Glomerular visceral epithelial cell (primary cell): Measurements from ENCODE around the gene GPR4.

Experiments used
- DNase-seq: peaks from one replicate; pipeline ENCODE4 v3.0.0-alpha.2; 2016; ENCODE audit errors: extremely low spot score

The GPR4 gene

GRCh38 chr19:45590300-45591003 is 11.6 kb downstream of the GPR4 start:
- no peak for DNase-seq

DNA sequence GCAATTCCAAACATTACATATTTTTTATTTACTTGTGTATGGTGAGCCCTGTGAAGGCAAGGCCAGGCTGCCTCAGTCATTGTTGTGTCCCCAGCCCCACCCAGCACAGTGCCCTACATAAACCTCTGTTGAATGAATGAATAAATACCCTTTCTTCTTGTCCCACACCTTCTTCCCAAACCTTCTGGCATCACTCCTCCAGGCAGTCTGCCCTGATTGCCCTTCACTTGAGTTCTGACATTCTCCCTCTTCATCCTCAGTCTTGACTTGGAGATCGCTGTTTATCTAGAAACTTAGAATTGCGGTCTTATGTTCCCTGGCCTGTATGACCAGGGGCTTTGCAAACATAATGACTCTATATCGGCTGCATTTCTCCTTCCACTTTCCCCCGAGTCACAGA is 12.2 kb downstream of the GPR4 start:
- no peak for DNase-seq

- DNase-seq, result no peak
These were observed 14.1 kb downstream of the GPR4 start for GRCh38 chr19:45587873-45588272.

GRCh38 chr19:45585158-45585577 is 16.8 kb downstream of the GPR4 start:
- no peak for DNase-seq

DNA sequence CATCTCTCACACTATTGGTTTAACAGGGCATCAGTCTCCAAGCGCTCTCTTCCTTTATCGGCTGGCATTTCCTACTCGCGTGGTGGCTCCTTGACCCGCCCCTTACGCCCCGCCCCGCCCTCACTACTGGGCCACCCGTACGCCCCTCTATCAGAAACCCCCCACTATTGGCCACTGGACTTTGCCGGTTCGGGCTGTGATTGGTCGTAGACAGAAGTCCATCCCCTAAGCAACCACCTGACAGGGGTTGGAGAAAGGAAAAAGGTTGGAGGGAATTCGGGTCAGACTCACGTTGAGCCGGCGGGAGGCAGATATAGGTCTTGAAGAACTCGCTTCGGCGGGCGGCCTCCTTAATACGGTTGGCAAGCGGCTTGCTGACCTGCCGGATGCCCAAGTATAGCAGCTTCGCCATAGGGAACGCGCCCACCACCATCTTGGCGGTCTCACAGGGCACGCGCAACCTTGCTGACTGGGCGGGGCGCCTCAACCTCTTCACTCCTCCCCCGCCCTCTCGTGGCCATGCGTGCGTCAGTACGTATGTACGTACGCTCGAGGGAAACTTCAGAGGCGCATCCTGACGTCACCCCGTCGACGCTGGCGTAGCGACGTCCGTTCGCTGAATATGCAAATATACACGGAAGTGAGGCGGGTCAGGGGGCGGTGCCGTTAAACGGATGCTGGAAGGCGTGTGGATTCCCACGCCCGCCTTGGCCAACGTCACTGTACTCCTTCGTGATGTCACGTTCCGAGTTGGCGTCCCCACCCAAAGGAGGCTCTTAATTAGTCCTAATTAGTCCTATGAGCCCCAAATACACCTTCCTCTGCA is 17.5 kb downstream of the GPR4 start, which contains the start of gene OPA3:
TSS of gene OPA3 (minus strand) at position 471 of the 826 bp plus-strand sequence. CDS start at position 433, 38 bp downstream.
- DNase-seq, result peak; percentile 100

GRCh38 chr19:45581576-45581975 is 20.4 kb downstream of the GPR4 start:
- no peak for DNase-seq

GRCh38 chr19:45578861-45579260 is 23.2 kb downstream of the GPR4 start:
- DNase-seq, result no peak

DNA sequence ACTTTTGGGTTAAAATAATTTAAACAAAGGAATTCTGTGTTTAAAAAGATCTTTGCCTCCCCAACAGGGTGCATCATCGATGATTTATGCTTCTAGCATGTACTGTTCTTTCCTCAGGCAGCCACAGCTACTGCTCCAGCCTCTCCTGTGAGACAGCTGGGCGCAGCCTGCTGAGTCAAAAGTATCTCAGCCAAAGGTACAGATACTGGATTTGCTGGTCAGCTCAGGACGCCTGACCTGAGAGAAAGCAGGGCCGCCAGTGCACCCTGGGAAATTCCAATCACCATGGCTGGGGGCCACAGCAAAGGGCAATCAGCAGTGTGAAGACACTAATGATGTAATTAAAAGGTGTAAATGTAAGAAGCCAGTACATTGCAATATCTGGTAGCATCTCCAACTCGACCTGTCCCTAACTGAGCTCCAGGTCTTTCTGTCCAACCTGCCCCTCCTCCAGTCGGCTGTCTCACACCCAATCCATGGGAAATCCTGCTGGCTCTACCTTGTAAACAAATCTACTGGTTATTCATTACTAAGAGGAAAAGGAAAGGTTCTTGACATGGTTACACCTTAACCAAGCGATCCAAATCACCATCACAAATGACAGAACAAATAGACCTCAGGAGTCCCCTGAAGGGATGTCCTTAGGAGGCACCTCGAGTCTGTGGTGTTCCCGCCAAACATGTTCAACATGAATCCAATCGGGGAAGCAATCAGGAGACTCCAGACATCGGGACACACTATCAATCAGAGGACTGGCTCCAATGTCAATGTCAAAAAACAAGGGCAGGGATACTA is 24.7 kb downstream of the GPR4 start:
- DNase-seq, result peak; percentile 87

DNA sequence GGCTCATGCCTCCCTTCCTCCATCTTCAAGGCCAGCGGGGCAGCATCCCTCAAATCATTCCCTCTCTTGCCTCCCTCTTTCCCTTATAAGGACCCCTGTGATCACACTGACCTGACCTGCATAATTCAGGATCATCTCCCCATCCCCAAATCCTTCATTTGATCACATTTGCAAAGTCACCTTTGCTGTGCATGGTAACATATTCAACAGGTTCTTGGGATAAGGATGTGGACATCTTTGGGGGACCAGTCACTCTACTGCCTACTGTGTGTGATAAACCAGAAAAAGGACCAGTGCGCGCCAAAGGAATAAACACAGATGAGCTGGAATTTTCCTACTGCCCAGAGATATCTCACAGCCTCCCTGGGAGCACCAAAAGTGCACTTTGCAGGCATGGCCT is 25.3 kb downstream of the GPR4 start:
- no peak for DNase-seq

- no peak for DNase-seq
These were observed 26.8 kb downstream of the GPR4 start for GRCh38 chr19:45575216-45575615.

GRCh38 chr19:45574526-45574925 is 27.5 kb downstream of the GPR4 start:
- DNase-seq, result no peak

DNA sequence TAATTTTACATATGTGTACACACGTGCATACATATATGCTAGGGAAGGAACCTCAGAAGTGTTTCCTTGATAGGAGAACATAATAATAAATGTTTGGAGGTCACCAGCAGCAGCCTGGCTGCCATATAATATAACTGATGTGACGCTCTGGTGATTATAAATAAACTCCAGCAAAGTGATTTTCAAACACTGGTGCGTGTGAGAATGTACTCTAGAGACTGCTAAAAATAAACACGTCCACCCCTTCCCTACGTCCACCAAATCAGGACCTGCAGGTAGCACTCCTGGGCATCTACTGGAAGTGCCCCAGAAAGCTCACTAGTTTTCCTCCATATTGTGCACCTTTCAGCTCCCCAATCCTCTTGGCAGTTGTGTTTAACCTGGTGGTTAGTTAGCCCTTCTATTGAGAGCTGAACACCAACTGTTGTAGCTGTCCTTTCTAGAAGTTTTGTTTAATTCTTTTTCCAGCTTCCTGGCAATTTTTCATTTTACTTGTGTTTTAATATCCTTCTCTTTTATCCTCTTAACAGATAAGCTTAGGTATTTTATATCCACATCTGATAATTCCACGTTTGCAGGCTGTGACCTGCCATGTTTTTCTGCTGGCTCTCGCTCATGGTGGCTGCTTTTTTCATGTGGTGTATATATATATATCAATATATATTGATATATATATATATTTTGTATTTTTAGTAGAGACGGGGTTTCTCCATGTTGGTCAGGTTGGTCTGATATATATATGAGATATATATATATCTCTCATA is 30.4 kb downstream of the GPR4 start:
- DNase-seq, result no peak

- DNase-seq, result peak; percentile 55
These were observed 32.2 kb downstream of the GPR4 start for GRCh38 chr19:45569619-45570421.

DNA sequence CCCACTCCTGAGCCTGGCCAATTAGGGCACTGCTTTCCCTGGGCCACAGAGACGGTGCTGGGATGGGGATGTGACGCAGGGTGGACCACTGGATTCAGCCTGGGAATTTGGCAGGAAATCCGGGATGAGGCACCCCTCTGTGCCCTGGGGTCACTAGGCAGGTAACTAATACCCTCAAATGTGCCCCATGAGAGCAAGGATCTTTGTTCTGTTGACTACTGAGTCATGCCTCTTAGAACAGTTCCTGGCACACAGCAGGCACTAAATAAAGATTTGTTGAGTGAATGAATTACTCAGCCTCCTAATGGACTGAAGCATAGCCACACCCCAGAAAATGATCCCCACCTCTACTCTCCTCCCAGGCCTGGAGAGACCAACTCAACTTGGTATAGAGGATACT is 33.3 kb downstream of the GPR4 start:
- no peak for DNase-seq

DNA sequence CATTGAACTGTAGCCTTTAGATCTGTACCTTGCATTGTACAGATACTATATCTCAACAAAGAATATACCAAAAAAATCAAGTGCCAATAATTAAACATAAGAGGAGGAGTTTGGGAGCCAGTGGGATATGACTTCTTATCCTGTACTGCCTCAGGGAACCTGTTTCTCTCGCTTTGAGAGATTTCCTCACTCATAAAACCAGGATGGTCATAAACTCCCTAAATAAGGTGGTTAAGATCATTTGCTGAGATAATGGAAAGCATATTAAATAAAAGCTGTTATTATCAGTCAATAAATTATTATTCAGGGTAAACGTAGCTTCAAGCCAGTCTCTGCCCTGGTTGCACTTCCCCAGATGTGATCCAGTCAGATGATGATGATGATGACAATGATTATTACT is 34.4 kb downstream of the GPR4 start:
- no peak for DNase-seq

DNA sequence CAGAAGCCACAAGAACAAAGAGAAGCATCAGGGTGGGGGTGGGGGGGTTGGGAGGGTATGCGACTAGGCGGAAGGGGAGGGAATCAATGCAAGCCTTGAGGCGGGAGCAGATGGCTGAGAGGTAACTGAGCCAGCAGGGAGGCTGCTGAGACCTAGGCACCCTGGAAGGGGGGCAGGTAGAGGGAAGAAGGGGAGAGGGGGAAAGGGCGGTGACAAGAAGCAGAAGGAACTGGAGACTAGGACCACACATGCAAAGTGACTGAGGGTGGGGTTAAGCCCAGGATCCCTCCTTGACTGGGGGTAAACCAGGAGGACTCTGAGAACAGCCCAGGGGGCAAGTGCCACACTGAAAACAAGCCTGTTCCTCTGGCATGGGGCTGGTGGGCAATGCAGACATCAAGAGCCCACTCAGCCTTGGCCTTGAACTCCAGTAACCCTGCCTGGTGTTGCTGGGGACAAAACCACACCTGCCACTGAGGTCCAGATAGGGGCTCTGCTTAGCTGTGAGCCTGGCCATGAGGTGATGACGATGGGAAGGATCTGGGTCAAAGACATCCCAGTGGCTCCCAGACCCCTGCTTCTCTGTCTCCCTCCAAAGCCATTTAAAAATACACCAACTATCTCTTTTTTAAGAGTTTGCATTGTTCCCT is 37.8 kb downstream of the GPR4 start:
- no peak for DNase-seq

GRCh38 chr19:45560686-45561085 is 41.3 kb downstream of the GPR4 start:
- no peak for DNase-seq

DNA sequence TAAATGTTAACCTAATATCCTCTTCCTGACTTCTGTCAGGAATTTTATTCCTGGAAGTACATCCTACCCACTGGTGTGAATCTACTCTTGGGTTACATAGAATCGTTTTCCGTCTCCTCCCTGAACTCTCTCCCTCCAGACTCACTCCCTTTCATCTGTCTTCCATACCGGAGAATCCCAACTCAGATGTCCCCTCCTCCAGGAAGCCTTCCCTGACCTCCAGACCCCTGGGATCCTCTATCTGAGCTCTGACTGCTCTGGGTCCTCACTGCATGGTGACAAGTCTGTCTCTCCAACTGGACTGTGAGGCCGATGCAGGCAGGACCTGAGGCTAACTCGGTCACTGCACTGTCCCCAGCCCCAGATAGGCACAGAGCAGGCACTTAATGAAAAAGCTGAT is 42.0 kb downstream of the GPR4 start:
- DNase-seq, result no peak

DNA sequence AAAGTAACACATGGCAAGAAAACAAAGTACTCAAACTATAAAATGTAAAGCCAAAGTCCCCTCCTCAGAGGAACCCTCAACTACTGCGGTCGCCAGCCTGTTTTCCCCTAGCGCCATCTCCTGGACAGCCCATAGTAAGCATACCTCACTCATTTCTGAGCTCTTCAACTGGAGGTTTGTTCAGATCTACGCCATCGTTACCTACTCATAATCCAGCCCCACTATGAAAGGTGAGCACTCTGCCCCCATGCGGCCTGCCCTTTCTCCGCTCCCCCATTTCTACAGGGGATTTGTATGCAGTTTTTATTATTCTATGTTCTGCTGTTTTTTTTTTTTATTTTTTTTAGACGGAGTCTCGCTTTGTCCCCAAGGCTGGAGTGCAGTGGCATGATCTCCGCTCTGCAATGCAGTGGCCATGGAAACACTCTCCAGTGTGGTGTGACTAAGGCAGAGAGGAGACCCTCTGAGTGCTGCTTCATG is 43.6 kb downstream of the GPR4 start:
- DNase-seq, result peak; percentile 29

- no peak for DNase-seq
These were observed 45.2 kb downstream of the GPR4 start for GRCh38 chr19:45556835-45557234.
